K562 (cell line): ENCODE results near the gene ZNF691. TPM values are rescaled to one million over a fixed set of nuclear protein-coding genes. Genes with fewer than 3 reads are reported as not detected.

Experiments
- ARHGAP35 ChIP-seq: fragments of 450-650 bp; IDR thresholded peaks from 2 replicates; pipeline ENCODE4 v1.6.1; 2018; ENCODE audit not compliant: partially characterized antibody
- FOSL1 ChIP-seq: fragments of 200-800 bp; sonication (Bioruptor generic); conservative IDR thresholded peaks from 2 replicates; pipeline ENCODE4 v1.6.1; 2016; ENCODE audit warnings: missing genetic modification characterization, missing compliant biosample characterization
- FOXP4 ChIP-seq: sonication (generic); formaldehyde crosslinking; IDR thresholded peaks from 2 replicates; pipeline ENCODE4 v1.8.0; 2022; ENCODE audit warnings: mild to moderate bottlenecking, missing genetic modification reagents, borderline replicate concordance
- HEY1 ChIP-seq: fragments of 250-450 bp; sonication (Bioruptor Pico); IDR thresholded peaks from 2 replicates; pipeline ENCODE4 v1.5.0; 2020; ENCODE audit warnings: mild to moderate bottlenecking, moderate library complexity, borderline replicate concordance
- HOXB6 ChIP-seq: fragments of 250-450 bp; sonication (Bioruptor Pico); IDR thresholded peaks from 2 replicates; pipeline ENCODE4 v1.5.1; 2022; ENCODE audit warnings: mild to moderate bottlenecking, borderline replicate concordance
- KDM1A ChIP-seq, 2 experiments: fragments of 450-650 bp; IDR thresholded peaks; 2 replicates each; pipeline ENCODE4 v1.6.1; 2016; ENCODE audit warnings: mild to moderate bottlenecking in 2 of 2
- KHSRP ChIP-seq: fragments of 450-650 bp; IDR thresholded peaks from 2 replicates; pipeline ENCODE4 v1.6.1; 2017
- MTA3 ChIP-seq: fragments of 450-650 bp; formaldehyde crosslinking; IDR thresholded peaks from 2 replicates; pipeline ENCODE4 v1.6.1; 2017; ENCODE audit warnings: mild to moderate bottlenecking, borderline replicate concordance
- NCOR1 ChIP-seq: fragments of 450-650 bp; IDR thresholded peaks from 2 replicates; pipeline ENCODE4 v1.6.1; 2016; ENCODE audit warnings: mild to moderate bottlenecking, moderate library complexity
- OTX1 ChIP-seq: fragments of 450-650 bp; formaldehyde crosslinking; IDR thresholded peaks from 2 replicates; pipeline ENCODE4 v1.4.0; 2022; ENCODE audit warnings: mild to moderate bottlenecking
- TBP ChIP-seq: optimal IDR thresholded peaks from 2 replicates; pipeline ENCODE3; 2011; ENCODE audit warnings: low read depth, low read length, improper control_type of control experiment
- ZBTB40 ChIP-seq, 2 experiments: fragments of 450-650 bp in 1 of 2; sonication (generic) in 1 of 2; formaldehyde crosslinking in 1 of 2; IDR thresholded peaks; 2 replicates each; pipeline versions ENCODE4 v1.7.1 to v1.9.0; 2016 to 2022; ENCODE audit warnings: inconsistent platforms in 1 of 2, mild to moderate bottlenecking in 1 of 2, missing genetic modification reagents in 1 of 2
- ZFP36 ChIP-seq: fragments of 150-350 bp; IDR thresholded peaks from 2 replicates; pipeline ENCODE4 v1.6.1; 2018; ENCODE audit warnings: low read length, low read depth; ENCODE audit not compliant: partially characterized antibody
- ZNF212 ChIP-seq: fragments of 450-650 bp; formaldehyde crosslinking; IDR thresholded peaks from 2 replicates; pipeline ENCODE4 v1.4.0; 2020; ENCODE audit warnings: mild to moderate bottlenecking
- ZNF217 ChIP-seq: sonication (generic); formaldehyde crosslinking; IDR thresholded peaks from 2 replicates; pipeline ENCODE4 v1.8.0; 2022; ENCODE audit warnings: mild to moderate bottlenecking, missing genetic modification reagents
- ZNF354B ChIP-seq: fragments of 250-450 bp; sonication (Bioruptor Pico); IDR thresholded peaks from 2 replicates; pipeline ENCODE4 v1.4.0; 2020
- ZNF77 ChIP-seq: fragments of 250-450 bp; sonication (Bioruptor Pico); IDR thresholded peaks from 2 replicates; pipeline ENCODE4 v1.5.0; 2020
- ZZZ3 ChIP-seq: fragments of 450-650 bp; IDR thresholded peaks from 2 replicates; pipeline ENCODE4 v1.6.1; 2016; ENCODE audit warnings: antibody characterized with exemption, mild to moderate bottlenecking, moderate library complexity
- polyA plus RNA-seq, 8 experiments: library from polyadenylated mRNA; depleted of rRNA in 4 of 8; stranded (reverse) in 5 of 8; unstranded in 3 of 8; fragments of >200 nt; fragmentation: Nextera tagmentation in 2 of 8; fragmentation: Illumina TruSeq in 1 of 8; extraction: Ambion mirVana in 2 of 8; extraction: Trizol in 1 of 8; gene quantifications; 2 replicates each; pipeline versions ENCODE4 v1.2.1 to v1.2.3, GENCODE V29; 2011 to 2014; ENCODE audit warnings: inconsistent platforms in 1 of 8, missing spikeins in 1 of 8
- total RNA-seq, 7 experiments: library from RNA; depleted of rRNA in 6 of 7; stranded (reverse); fragments of >200 nt in 6 of 7; fragmentation: Illumina TruSeq in 2 of 7; extraction: Trizol in 2 of 7; gene quantifications; 2 replicates each; pipeline versions ENCODE4 v1.2.1 to v1.2.3, GENCODE V29; 2011 to 2021; ENCODE audit warnings: low replicate concordance in 1 of 7
- TF ChIP-seq, protein P1 (sequence below): fragments of 250-450 bp; sonication (Bioruptor Pico); IDR thresholded peaks from 2 replicates; pipeline ENCODE4 v1.4.0; 2020; ENCODE audit warnings: mild to moderate bottlenecking

ZNF691 gene
- total and polyA plus RNA-seq, 9 of the 15 experiments (the other 6 are each of a cell fraction or from before 2014, with no cell fraction given), result 10.7 to 30.4 (median 14.8) TPM

- TF ChIP-seq ZBTB40 (IDR thresholded peaks at IDR 0.05), result no peak
- TF ChIP-seq ZBTB40 (CRISPR knock-in tag; IDR thresholded peaks at IDR 0.05), result no peak
- no peak for TF ChIP-seq ZNF217 (CRISPR knock-in tag)
- no peak for TF ChIP-seq FOSL1 (tag)
- no peak for TF ChIP-seq ZNF354B (CRISPR knock-in tag)
- TF ChIP-seq NCOR1, result peak; percentile 46; the same call in 1 of the 2 replicates
- TF ChIP-seq KDM1A (IDR thresholded peaks at IDR 0.05), result peak; percentile 72 to 82
- no peak for TF ChIP-seq ZNF212 (CRISPR knock-in tag)
- TF ChIP-seq ZZZ3, result no peak
- no peak for TF ChIP-seq HOXB6 (CRISPR knock-in tag)
- no peak for TF ChIP-seq KHSRP
- TF ChIP-seq OTX1 (CRISPR knock-in tag), result no peak
- TF ChIP-seq HEY1, result no peak
- no peak for TF ChIP-seq MTA3
- TF ChIP-seq ZFP36, result no peak
- no peak for TF ChIP-seq ZNF77
- TF ChIP-seq, protein P1, sequence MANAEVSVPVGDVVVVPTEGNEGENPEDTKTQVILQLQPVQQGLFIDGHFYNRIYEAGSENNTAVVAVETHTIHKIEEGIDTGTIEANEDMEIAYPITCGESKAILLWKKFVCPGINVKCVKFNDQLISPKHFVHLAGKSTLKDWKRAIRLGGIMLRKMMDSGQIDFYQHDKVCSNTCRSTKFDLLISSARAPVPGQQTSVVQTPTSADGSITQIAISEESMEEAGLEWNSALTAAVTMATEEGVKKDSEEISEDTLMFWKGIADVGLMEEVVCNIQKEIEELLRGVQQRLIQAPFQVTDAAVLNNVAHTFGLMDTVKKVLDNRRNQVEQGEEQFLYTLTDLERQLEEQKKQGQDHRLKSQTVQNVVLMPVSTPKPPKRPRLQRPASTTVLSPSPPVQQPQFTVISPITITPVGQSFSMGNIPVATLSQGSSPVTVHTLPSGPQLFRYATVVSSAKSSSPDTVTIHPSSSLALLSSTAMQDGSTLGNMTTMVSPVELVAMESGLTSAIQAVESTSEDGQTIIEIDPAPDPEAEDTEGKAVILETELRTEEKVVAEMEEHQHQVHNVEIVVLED (CRISPR knock-in tag), result no peak
- TF ChIP-seq ARHGAP35, result no peak
- no peak for TF ChIP-seq FOXP4 (CRISPR knock-in tag)
- TF ChIP-seq TBP, result no peak
Observed at GRCh38 chr1:42873670-42874069, 27.3 kb downstream of the ZNF691 start (continued).
